IPS-20b (cell line): Measurements from ENCODE around the gene SPSB3.
"Not testable (repeated sequence)": the region's sequence is repeated elsewhere in the genome, so short reads cannot be mapped to it uniquely, and the experiment has no call there.

ENCODE experiments used
- H3K27ac ChIP-seq: one replicate; pipeline ENCODE4 v1.5.1; 2013; ENCODE audit warnings: low read length
- H3K27me3 ChIP-seq: 2 replicates; pipeline ENCODE4 v1.6.1; 2013; ENCODE audit warnings: mild to moderate bottlenecking, low read length, inconsistent platforms; ENCODE audit not compliant: insufficient read depth
- H3K36me3 ChIP-seq: 2 replicates; pipeline ENCODE4 v1.6.1; 2013; ENCODE audit warnings: low read depth, mild to moderate bottlenecking, inconsistent platforms, low read length, moderate library complexity; ENCODE audit not compliant: insufficient read depth
- H3K4me1 ChIP-seq: 2 replicates; pipeline ENCODE4 v1.6.1; 2013; ENCODE audit warnings: mild to moderate bottlenecking, control low read depth, inconsistent platforms, low read length, moderate library complexity; ENCODE audit not compliant: insufficient read depth
- H3K4me3 ChIP-seq: 2 replicates; pipeline ENCODE4 v1.5.1; 2013; ENCODE audit warnings: mild to moderate bottlenecking, low read length, inconsistent platforms
- H3K9ac ChIP-seq: 2 replicates; pipeline ENCODE4 v1.6.1; 2013; ENCODE audit warnings: low read depth, mild to moderate bottlenecking, inconsistent platforms, low read length, moderate library complexity
- H3K9me3 ChIP-seq: 2 replicates; pipeline ENCODE4 v1.6.1; 2013; ENCODE audit warnings: mild to moderate bottlenecking, low read depth, low read length, inconsistent platforms; ENCODE audit not compliant: insufficient read depth

Gene SPSB3

GRCh38 chr16:1740781-1741490, 41.4 kb downstream of the SPSB3 start:
- Histone ChIP-seq H3K9ac (no peak overlapping the region), H3K9me3 (peaks cover 42% of the 10 kb centered on the region), H3K27ac (no peak overlapping the region), H3K4me1 (no peaks in the 10 kb centered on the region), H3K4me3 (no peak overlapping the region), H3K27me3 (no peaks in the 10 kb centered on the region), H3K36me3 (no peaks in the 10 kb centered on the region; the same call in 1 of the 2 replicates)

GRCh38 chr16:1740234-1740633, 42.1 kb downstream of the SPSB3 start:
- H3K36me3 ChIP-seq, result no peaks in the 10 kb centered on the region; the same call in 1 of the 2 replicates
- H3K9ac ChIP-seq, result no peak overlapping the region
- no peak overlapping the region for H3K27ac ChIP-seq
- H3K4me1 ChIP-seq, result no peaks in the 10 kb centered on the region
- H3K9me3 ChIP-seq, result peaks cover 49% of the 10 kb centered on the region
- H3K27me3 ChIP-seq, result no peaks in the 10 kb centered on the region
- no peak overlapping the region for H3K4me3 ChIP-seq

GRCh38 chr16:1734816-1735215, 47.6 kb downstream of the SPSB3 start:
- Histone ChIP-seq H3K4me1 (no peaks in the 10 kb centered on the region), H3K9ac (no peak overlapping the region), H3K9me3 (peaks cover 52% of the 10 kb centered on the region), H3K36me3 (peaks cover 13% of the 10 kb centered on the region), H3K27me3 (no peaks in the 10 kb centered on the region), H3K27ac (no peak overlapping the region), H3K4me3 (no peak overlapping the region)

- Histone ChIP-seq H3K27me3 (no peaks in the 10 kb centered on the region), H3K36me3 (peaks cover 13% of the 10 kb centered on the region), H3K4me3 (no peak overlapping the region), H3K27ac (no peak overlapping the region), H3K9ac (no peak overlapping the region), H3K9me3 (peaks cover 45% of the 10 kb centered on the region), H3K4me1 (no peaks in the 10 kb centered on the region)
Observed at GRCh38 chr16:1734123-1734522, 48.2 kb downstream of the SPSB3 start.

GRCh38 chr16:1732551-1732987, 49.8 kb downstream of the SPSB3 start:
- not testable (repeated sequence) for H3K27ac ChIP-seq, H3K4me1 ChIP-seq, H3K27me3 ChIP-seq, H3K4me3 ChIP-seq, H3K9ac ChIP-seq
- H3K36me3 ChIP-seq, result peaks cover 17% of the 10 kb centered on the region
- peaks cover 29% of the 10 kb centered on the region for H3K9me3 ChIP-seq

GRCh38 chr16:1732071-1732470, 50.3 kb downstream of the SPSB3 start:
- Histone ChIP-seq H3K4me3 (no peak overlapping the region), H3K9me3 (peaks cover 24% of the 10 kb centered on the region), H3K9ac (no peak overlapping the region), H3K27ac (no peak overlapping the region), H3K36me3 (peaks cover 17% of the 10 kb centered on the region), H3K27me3 (no peaks in the 10 kb centered on the region), H3K4me1 (no peaks in the 10 kb centered on the region)

- Histone ChIP-seq H3K9me3 (peaks cover 20% of the 10 kb centered on the region), H3K4me1 (no peaks in the 10 kb centered on the region), H3K4me3 (no peak overlapping the region), H3K36me3 (peaks cover 17% of the 10 kb centered on the region), H3K27me3 (no peaks in the 10 kb centered on the region), H3K9ac (no peak overlapping the region), H3K27ac (no peak overlapping the region)
Observed at GRCh38 chr16:1731603-1732002, 50.8 kb downstream of the SPSB3 start.

- no peaks in the 10 kb centered on the region for H3K4me1 ChIP-seq
- no peak overlapping the region for H3K9ac ChIP-seq
- no peak overlapping the region for H3K4me3 ChIP-seq
- H3K36me3 ChIP-seq, result peaks cover 19% of the 10 kb centered on the region
- H3K27ac ChIP-seq, result no peak overlapping the region
- no peaks in the 10 kb centered on the region for H3K27me3 ChIP-seq
- peaks cover 14% of the 10 kb centered on the region for H3K9me3 ChIP-seq
Observed at GRCh38 chr16:1731073-1731472, 51.3 kb downstream of the SPSB3 start.

- Histone ChIP-seq H3K27ac (no peak overlapping the region), H3K36me3 (peaks cover 15% of the 10 kb centered on the region; the same call in 1 of the 2 replicates), H3K4me1 (no peaks in the 10 kb centered on the region), H3K9ac (no peak overlapping the region), H3K4me3 (no peak overlapping the region), H3K9me3 (no peaks in the 10 kb centered on the region), H3K27me3 (no peaks in the 10 kb centered on the region)
Observed at GRCh38 chr16:1729445-1729844, 52.9 kb downstream of the SPSB3 start.

GRCh38 chr16:1729026-1729425, 53.3 kb downstream of the SPSB3 start:
- H3K36me3 ChIP-seq, result peaks cover 14% of the 10 kb centered on the region; the same call in 1 of the 2 replicates
- H3K4me1 ChIP-seq, result no peaks in the 10 kb centered on the region
- H3K27me3 ChIP-seq, result no peaks in the 10 kb centered on the region
- no peak overlapping the region for H3K9ac ChIP-seq
- H3K4me3 ChIP-seq, result no peak overlapping the region
- no peaks in the 10 kb centered on the region for H3K9me3 ChIP-seq
- H3K27ac ChIP-seq, result no peak overlapping the region

- H3K9me3 ChIP-seq, result no peaks in the 10 kb centered on the region
- no peak overlapping the region for H3K9ac ChIP-seq
- no peak overlapping the region for H3K4me3 ChIP-seq
- peaks cover 14% of the 10 kb centered on the region; the same call in 1 of the 2 replicates for H3K36me3 ChIP-seq
- H3K27ac ChIP-seq, result no peak overlapping the region
- H3K4me1 ChIP-seq, result no peaks in the 10 kb centered on the region
- no peaks in the 10 kb centered on the region for H3K27me3 ChIP-seq
Observed at GRCh38 chr16:1727651-1728624, 54.4 kb downstream of the SPSB3 start.
